ENCODE measurements around the gene HIGD2A. TPM values are rescaled to one million over a fixed set of nuclear protein-coding genes. Genes with fewer than 3 reads are reported as not detected.

HIGD2A gene
- total RNA-seq, 1 donor from 2014 or later, result 118 TPM

DNA sequence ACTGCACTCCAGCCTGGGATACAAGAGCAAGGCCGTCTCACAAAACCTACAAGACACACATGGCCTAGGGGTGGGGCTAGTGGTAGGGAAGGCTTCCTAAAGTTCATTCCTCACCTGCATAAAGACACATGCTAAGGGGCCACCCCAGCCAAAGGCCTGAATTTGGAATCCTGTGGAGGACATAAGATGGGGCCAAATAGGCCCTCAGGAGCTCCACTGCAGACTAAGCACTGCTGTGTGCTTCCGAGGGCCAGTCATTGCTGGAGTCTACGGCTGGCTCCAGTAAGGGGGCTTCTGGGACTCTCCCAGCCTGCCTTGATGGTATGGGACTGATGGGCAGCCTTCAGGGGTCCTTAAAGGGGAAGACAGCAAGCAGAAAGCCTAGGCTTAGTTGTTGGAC lies 5.8 kb upstream of the HIGD2A start:
- TF ChIP-seq, protein P1, sequence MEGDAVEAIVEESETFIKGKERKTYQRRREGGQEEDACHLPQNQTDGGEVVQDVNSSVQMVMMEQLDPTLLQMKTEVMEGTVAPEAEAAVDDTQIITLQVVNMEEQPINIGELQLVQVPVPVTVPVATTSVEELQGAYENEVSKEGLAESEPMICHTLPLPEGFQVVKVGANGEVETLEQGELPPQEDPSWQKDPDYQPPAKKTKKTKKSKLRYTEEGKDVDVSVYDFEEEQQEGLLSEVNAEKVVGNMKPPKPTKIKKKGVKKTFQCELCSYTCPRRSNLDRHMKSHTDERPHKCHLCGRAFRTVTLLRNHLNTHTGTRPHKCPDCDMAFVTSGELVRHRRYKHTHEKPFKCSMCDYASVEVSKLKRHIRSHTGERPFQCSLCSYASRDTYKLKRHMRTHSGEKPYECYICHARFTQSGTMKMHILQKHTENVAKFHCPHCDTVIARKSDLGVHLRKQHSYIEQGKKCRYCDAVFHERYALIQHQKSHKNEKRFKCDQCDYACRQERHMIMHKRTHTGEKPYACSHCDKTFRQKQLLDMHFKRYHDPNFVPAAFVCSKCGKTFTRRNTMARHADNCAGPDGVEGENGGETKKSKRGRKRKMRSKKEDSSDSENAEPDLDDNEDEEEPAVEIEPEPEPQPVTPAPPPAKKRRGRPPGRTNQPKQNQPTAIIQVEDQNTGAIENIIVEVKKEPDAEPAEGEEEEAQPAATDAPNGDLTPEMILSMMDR (conservative IDR thresholded peaks at IDR 0.05; ENCODE audit: low read depth, low read length), result no peak
- no peak overlapping the region for H3K4me3 ChIP-seq (ENCODE audit: low read depth, low read length)
- no peak for DNase-seq (ENCODE audit: low read depth)

DNA sequence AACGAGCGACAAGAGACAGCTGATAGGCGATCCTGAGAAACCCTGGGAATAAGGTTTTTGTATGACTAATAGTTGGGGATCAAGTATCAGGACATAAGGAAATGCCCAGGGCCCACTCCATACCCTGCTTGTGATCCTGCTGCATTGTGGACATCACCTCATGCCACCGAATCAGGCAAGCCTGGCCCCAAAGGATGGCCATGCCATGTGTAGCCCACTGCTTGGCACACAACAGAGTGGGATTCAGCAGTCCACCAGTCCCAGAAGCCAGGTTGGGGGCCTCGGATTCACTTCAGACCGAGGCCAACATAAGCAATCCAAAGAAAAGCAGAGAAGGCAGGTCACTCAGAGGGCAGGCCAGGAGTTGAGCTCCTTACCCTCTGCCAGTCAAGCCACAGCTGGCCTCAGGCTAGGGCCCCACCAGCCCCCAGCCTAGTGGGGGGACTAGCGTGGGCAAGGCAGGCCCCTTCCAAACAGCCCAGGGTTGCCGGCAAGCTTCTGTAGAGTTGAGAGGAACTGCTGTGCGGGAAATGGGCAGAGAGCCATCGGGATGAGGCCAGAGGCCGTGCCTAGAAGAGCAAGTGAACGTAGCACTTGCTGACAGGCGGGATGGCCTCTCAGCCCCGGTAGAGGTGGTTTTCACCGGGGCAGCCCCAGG lies 5.2 kb upstream of the HIGD2A start:
- TF ChIP-seq, protein P1 (conservative IDR thresholded peaks at IDR 0.05; ENCODE audit: low read depth, low read length), result no peak
- no peak overlapping the region for H3K4me3 ChIP-seq (ENCODE audit: low read depth, low read length)
- DNase-seq (ENCODE audit: low read depth), result no peak

DNA sequence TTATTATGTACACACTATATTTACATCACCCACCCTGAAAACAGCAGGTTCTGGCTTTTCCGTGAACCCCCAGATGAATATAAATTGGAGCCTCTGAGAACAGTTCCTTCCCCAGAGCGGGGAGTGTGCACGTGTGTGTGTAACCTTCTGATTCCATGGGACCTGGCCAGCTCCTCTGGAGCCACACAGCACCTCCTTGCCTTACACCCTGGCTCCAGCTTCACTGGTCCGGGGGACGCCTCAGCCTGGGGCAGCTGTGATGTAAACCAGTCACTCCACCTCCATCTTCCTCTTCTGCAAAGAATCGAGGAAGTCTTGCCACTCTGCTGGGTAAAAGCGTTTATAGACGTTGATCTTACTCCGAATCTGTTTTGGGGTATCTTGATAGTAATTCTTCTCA lies 4.6 kb upstream of the HIGD2A start:
- DNase-seq (ENCODE audit: low read depth), result no peak
- H3K4me3 ChIP-seq (ENCODE audit: low read depth, low read length), result no peak overlapping the region
- TF ChIP-seq, protein P1 (conservative IDR thresholded peaks at IDR 0.05; ENCODE audit: low read depth, low read length), result no peak

DNA sequence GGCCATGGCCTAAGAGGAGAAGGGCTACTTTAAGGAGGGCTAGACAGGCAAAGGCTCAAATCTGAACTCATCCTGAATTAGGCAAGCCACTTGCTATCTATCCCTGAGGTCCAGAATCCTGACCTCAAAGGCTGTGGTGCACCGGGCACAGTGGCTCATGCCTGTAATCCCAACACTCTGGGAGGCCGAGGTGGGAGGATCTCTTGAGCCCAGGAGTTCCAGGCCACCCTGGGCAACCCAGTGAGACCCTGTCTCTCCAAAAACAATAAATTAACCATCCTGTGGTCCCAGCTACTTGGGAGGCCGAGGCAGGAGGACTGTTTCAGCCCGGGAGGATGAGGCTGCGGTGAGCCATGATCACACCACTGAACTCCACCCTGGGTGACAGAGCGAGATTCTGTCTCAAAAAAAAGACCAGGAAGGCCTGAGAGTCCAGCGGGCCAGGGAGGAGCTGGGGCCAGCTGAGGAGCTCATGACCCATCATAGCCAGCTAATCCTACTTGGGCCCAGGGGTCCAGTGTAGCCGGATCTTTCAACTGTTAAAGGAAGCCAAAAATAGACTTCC lies 4.1 kb upstream of the HIGD2A start:
- no peak overlapping the region for H3K4me3 ChIP-seq (ENCODE audit: low read depth, low read length)
- TF ChIP-seq, protein P1 (conservative IDR thresholded peaks at IDR 0.05; ENCODE audit: low read depth, low read length), result no peak
- DNase-seq (ENCODE audit: low read depth), result no peak

DNA sequence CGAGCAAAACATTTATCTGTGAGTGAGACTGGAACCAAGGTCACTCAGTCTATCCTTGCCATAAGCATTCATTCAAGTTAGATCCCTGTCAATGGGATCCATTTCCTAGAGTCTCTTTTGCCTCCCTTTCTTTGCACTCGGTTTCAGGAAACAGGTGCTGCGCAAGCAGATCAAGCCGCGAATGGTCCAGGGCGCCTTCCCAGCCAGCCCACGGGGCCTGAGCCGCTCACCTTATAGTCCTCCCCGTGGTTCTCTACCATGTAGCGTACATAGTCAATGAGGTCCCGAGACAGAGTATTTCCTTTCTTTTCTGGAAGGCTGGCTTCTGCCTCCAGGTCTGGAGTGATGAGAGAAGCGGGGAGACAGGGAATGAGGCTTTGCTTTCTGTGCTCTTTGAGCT lies 3.6 kb upstream of the HIGD2A start:
- DNase-seq (ENCODE audit: low read depth), result no peak
- TF ChIP-seq, protein P1 (conservative IDR thresholded peaks at IDR 0.05; ENCODE audit: low read depth, low read length), result no peak
- no peak overlapping the region for H3K4me3 ChIP-seq (ENCODE audit: low read depth, low read length)

DNA sequence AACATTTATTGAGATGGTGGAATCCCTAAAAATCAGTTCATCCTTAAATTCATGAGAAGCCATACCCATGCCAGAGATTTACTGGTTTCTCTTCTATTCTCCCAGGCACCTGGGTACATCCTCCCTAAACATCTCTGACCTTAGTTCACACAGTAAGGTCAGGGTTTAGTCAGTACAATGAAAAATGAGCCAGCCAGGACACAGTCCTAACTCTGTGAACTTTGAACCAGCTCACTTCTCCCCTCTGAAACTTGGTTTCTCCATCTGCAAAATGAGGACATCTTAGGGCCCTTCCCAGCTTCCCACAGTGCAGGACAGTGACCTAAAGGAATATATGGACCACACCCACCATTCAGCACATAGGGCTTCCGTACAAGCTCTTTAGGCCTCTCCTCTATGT lies 2.1 kb upstream of the HIGD2A start:
- TF ChIP-seq, protein P1 (conservative IDR thresholded peaks at IDR 0.05; ENCODE audit: low read depth, low read length), result no peak
- peak overlapping the region; percentile 1 for H3K4me3 ChIP-seq (ENCODE audit: low read depth, low read length)
- no peak for DNase-seq (ENCODE audit: low read depth)

DNA sequence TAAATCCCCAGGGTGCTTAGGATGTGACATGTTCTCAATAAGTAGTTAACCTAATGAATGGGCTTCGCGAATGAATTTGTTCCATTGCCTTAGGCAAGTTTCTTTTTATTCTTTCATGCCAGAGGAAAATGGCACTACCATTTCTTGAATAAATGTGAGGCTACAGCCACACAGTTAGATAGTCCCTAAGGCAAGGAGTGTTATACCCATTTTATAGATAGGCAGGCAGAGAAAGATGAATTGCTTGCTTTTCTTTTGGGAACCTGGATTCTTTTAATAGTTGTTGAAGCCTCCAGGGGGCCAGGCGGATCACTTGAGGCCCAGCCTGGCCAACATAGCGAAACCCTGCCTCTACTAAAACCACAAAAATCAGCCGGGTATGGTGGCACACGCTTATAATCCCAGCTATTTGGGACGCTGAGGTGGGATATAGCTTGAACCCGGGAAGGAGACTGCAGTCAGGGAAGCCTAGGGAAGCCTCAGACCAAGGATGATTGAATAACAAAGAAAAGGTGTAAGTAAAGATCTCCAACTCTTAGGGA lies 1.1 kb upstream of the HIGD2A start:
- peak overlapping the region; percentile 99 for H3K4me3 ChIP-seq (ENCODE audit: low read depth, low read length)
- TF ChIP-seq, protein P1 (conservative IDR thresholded peaks at IDR 0.05; ENCODE audit: low read depth, low read length), result peak; percentile 2
- no peak for DNase-seq (ENCODE audit: low read depth)
